Kidney epithelial cell (primary cell): ENCODE data around the gene DONSON. TPM values are rescaled to one million over a fixed set of nuclear protein-coding genes. Genes with fewer than 3 reads are reported as not detected.
"Not testable (repeated sequence)": the region's sequence is repeated elsewhere in the genome, so short reads cannot be mapped to it uniquely, and the experiment has no call there.

Source experiments
- DNase-seq: peaks from one replicate; pipeline ENCODE4 v3.0.0-alpha.2; 2010; ENCODE audit warnings: low read depth
- H3K27me3 ChIP-seq: 2 replicates; pipeline ENCODE4 v1.6.0; 2011; ENCODE audit warnings: low read length; ENCODE audit not compliant: control insufficient read depth, insufficient read depth
- H3K36me3 ChIP-seq: 2 replicates; pipeline ENCODE4 v1.5.1; 2011; ENCODE audit warnings: low read length; ENCODE audit not compliant: control insufficient read depth, insufficient read depth
- H3K4me3 ChIP-seq: 2 replicates; pipeline ENCODE4 v1.5.1; 2011; ENCODE audit warnings: low read depth, mild to moderate bottlenecking, control low read depth, low read length
- CTCF ChIP-seq: IDR thresholded peaks from 2 replicates; pipeline ENCODE4 v1.5.1; 2011; ENCODE audit warnings: mild to moderate bottlenecking, moderate library complexity, low read length, control low read depth, inconsistent platforms; ENCODE audit not compliant: insufficient read depth, poor library complexity, severe bottlenecking
- total RNA-seq: library from RNA; depleted of rRNA; stranded (reverse); fragments of >200 nt; gene quantifications from 2 replicates; pipeline ENCODE4 v1.2.3, GENCODE V29; 2015

The DONSON gene
- total RNA-seq, 1 donor from 2014 or later, result 6.8 TPM

GRCh38 chr21:33584455-33584854 lies 4.0 kb downstream of the DONSON start:
- no peaks in the 10 kb centered on the region for H3K36me3 ChIP-seq
- no peak for DNase-seq
- H3K27me3 ChIP-seq, result no peaks in the 10 kb centered on the region
- no peak for TF ChIP-seq CTCF
- no peak overlapping the region for H3K4me3 ChIP-seq

- Histone ChIP-seq H3K4me3 (no peak overlapping the region), H3K27me3 (no peaks in the 10 kb centered on the region), H3K36me3 (no peaks in the 10 kb centered on the region)
- TF ChIP-seq CTCF, result no peak
- no peak for DNase-seq
Measured at GRCh38 chr21:33578959-33579542, 9.4 kb downstream of the DONSON start.

GRCh38 chr21:33578214-33578613 lies 10.3 kb downstream of the DONSON start:
- Histone ChIP-seq H3K4me3 (no peak overlapping the region), H3K27me3 (no peaks in the 10 kb centered on the region), H3K36me3 (no peaks in the 10 kb centered on the region)
- no peak for TF ChIP-seq CTCF
- no peak for DNase-seq

- not testable (repeated sequence) for H3K4me3 ChIP-seq, H3K27me3 ChIP-seq, H3K36me3 ChIP-seq, DNase-seq
Measured at GRCh38 chr21:33576741-33577141, 11.7 kb downstream of the DONSON start.

- Histone ChIP-seq H3K36me3 (no peaks in the 10 kb centered on the region), H3K27me3 (no peaks in the 10 kb centered on the region), H3K4me3 (no peak overlapping the region)
- no peak for DNase-seq
- no peak for TF ChIP-seq CTCF
Measured at GRCh38 chr21:33572350-33572749, 16.1 kb downstream of the DONSON start.

GRCh38 chr21:33569991-33570390 lies 18.5 kb downstream of the DONSON start:
- no peak for DNase-seq
- TF ChIP-seq CTCF, result no peak
- H3K27me3 ChIP-seq, result no peaks in the 10 kb centered on the region
- H3K36me3 ChIP-seq, result no peaks in the 10 kb centered on the region
- H3K4me3 ChIP-seq, result no peak overlapping the region
